ENCODE data around the gene VAT1L.

Gene VAT1L

GRCh38 chr16:77836801-77837200 lies 48.4 kb downstream of the VAT1L start:
- ATAC-seq, result no peak

DNA sequence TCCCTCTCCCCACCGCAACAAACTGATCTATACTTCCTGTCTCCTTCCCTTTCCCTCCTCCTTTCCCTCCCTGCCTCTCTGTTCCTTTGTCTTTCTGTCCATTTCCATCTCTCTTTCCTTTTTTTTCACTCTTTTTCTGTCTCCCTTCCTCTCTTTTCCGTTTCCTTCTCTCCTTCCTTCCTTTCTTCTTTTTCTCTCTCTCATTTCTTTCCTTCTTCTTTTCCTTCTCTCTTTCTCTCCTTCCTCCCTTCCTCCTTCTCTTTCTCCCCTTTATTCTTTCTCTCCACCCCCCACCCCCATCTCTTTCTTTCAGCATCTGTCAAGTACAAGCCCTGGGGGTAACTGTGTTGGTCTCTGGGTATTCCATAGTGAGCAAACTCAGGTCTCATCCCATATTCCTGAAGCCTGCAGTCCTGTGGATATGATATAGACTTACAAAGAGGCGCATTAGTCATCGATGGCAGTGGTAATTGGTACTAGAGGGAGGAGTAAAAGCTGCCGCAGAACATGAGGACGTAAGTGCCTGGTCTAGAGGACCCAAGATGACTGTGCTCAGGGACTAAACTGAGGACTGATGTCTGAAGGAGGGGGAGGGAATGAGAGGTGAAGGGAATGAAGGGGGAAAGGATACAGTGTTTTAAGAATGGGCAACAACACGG lies 50.4 kb downstream of the VAT1L start:
- no peak for ATAC-seq

GRCh38 chr16:77840093-77840492 lies 51.7 kb downstream of the VAT1L start:
- ATAC-seq, result no peak

DNA sequence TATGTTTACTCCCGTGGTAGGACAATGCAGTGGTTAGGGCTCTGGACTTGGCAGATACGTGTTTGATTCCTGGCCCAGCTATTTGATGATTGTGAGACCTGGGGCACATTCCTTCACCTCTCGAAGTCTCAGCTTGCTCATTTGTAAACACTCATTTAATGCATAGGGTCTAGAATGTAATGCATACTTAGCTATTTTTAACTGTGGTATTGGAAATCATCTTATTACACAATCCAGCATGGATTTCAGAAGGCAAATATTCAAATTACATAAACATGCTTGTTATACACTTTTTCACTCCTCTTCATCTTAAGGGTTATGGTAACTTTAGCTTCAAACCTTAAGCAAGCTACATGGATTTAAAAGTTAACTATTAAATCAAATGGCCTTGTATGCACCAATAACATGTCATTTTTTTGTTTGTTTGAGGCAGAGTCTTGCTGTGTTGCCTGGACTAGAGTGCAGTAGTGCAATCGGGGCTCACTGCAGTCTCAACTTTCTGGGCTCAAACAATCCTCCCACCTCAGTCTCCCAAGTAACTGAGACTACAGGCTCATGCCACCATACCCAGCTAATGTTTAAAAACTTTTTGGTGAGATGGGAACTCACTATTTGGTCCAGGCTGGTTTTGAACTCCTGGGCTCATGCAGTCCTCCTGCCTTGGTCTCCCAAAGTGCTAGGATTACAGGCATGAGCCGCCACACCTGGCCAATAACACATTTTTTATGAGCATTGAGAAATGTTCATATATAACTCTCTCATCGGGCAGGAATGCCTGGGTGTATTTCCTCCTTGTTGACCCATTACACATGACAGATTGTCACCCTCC lies 52.5 kb downstream of the VAT1L start:
- ATAC-seq, result no peak

GRCh38 chr16:77841502-77841763 lies 53.1 kb downstream of the VAT1L start:
- no peak for ATAC-seq

DNA sequence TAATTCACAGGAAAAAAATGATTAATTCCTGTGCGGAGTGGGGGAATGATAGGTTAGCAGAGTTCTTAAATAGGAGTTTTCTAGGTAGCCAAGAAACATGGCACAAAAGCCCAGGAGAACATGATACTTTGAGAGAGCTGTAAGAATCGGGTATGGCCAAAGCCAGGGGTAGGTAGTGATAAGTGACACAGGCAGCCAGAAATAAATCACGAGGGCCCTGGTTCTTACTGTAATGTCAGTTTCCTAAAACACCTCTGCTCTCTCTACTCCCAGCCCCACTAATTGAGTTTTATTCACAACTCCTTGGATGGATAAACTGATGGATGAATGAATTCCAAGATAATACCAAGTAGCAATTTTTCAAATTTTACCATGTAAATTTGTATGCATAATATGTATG lies 54.1 kb downstream of the VAT1L start:
- no peak for ATAC-seq

DNA sequence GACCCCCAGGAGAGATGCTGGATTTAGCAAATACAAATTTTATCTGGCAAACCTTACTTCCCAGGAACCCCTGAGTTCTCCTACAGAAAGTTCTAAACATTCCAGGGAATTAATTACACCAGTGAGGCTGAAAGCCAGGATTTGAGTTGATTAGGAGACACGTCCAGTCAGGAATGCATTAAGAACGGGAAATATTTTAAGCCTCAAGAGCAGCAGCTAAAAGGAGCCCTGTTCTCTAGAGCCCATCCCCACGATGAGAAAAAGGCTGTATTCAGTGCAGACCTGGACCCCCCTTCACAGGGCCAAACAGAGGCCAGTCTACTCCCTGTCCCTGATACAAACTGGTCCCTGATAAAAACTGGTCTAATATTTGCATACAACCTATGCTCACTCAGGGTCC lies 55.0 kb downstream of the VAT1L start:
- ATAC-seq, result no peak

DNA sequence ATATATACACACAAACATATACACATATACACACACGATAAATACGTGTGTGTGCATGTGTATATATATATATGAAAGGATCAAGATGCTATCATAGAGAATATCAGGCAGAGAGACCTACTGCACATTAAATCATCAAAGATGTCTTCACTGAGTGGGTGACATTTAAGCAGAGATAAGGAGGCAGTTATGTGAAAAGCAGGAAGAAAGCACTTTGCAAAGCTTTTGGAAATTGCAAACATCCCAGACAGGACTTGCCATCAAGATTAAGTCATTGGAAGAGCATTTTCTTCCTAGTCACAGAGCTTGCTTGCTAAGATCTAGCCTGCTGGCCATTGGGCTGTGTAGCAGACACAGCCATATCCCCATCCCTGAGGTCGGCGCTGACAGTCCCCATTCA lies 56.4 kb downstream of the VAT1L start:
- no peak for ATAC-seq

GRCh38 chr16:77849646-77850258 lies 61.4 kb downstream of the VAT1L start:
- ATAC-seq, result no peak

- no peak for ATAC-seq
Observed at GRCh38 chr16:77850636-77851333, 62.4 kb downstream of the VAT1L start.

DNA sequence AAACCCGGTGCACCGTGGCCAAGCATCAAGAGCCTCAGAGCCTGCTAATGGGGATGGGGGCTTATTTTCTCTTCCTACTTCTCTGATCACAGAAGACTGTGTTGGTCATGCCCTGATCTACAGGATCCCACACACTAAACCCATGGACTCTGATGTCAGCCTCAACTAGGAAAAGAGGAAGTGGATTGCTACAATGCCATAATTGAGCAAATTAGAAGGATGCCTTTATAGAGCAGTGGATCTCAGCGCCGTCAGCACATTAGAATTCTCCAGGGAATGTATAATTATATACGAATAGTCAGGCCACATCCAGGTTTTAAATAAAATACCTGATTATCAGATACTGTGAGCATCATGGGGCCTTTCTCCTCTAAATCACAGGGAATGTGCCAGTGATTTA lies 64.8 kb downstream of the VAT1L start:
- ATAC-seq, result no peak

- ATAC-seq, result no peak
Observed at GRCh38 chr16:77856438-77857160, 68.2 kb downstream of the VAT1L start.

GRCh38 chr16:77858060-77858459 lies 69.7 kb downstream of the VAT1L start:
- no peak for ATAC-seq

DNA sequence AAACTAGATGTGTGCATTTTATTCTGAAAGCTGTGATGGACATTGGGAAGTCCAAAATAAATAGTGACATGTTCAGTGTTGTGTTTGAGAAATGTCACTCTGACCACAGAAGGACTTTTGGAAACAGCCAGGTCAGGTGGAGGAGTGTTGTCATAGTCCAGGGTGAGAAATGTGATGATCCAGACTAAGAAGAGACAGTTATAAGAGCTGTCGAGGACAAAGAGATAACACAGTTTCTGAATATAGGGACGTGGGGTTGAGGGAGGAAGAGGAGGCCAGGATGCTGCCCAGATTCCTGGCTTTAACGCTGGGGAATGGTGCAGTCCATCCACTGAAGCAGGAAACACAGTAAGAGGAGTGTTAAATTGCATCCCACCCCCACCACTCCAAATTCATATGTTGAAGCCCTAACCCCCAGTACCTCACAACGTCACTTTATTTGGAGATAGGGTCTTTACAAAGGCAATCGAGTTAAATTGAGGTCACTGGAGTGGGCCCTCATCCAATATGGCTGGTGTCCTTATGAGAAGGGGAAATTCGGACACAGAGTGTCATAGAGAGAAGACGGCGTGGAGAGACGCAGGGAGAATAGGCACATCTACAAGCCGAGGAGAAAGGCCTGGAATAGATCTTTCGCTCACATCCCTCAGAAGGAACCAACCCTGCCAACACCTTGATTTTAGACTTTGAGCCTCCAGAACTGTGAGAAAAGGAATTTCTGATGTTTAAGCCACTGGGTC lies 71.3 kb downstream of the VAT1L start:
- ATAC-seq, result no peak

DNA sequence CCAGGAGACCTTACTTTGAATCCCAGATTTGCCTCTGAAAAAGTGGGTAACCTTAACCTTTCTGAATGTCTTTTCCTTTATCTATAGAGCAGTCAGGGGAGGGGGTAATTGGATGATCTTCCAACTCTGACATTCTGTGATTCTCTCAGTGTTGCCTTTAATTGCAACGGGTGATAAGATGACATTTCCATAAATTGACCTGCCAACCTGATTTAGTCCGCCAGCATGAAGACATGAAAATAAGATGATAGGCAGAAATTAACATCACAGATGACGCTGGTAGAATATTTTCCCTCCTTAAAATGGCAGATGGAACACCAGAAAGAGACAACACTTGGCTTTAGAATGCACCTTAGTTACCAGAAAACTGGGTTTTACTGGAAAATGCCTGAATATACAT lies 72.6 kb downstream of the VAT1L start:
- ATAC-seq, result no peak

DNA sequence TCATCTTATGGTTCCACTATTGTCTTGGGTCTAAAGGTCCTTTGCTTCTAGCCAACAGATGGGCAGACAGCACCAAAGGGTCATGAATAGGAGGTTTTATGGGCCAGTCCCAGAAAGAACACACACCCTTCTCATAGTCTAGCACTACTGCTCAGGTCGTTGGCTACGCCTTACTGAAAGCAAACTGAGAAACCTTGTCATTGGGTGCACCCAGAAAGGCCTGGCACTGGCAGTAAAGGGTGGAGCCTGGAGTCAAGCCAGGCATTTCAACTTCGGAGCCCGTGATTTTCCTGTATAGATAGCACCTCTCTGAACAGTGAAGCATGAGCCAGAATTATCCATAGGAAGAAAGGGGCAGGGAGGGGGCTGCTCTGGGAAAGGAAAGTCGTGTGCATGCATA lies 74.9 kb downstream of the VAT1L start:
- ATAC-seq, result no peak

DNA sequence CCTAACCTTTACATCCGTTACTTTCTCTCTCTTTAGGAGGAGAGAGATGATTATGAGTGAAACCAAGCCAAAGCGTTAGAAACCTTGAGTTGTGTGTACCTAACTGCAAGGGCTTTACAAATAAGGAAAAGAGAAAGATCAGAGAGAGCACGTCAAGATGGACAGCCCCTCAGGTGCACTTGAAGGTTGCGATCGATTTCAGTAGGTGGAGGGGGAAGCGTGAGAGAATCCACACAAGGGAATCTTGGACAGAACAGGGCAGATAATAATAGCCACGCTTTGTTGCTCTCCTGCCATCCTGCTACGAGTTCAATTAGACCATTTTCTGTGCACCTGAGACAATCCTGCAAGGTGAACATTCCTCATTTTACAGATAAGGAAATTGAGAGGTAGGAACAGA lies 78.4 kb downstream of the VAT1L start:
- ATAC-seq, result no peak

- ATAC-seq, result no peak
Observed at GRCh38 chr16:77868052-77868451, 79.7 kb downstream of the VAT1L start.

- no peak for ATAC-seq
Observed at GRCh38 chr16:77868478-77868877, 80.1 kb downstream of the VAT1L start.

GRCh38 chr16:77869997-77870813 lies 81.8 kb downstream of the VAT1L start:
- no peak for ATAC-seq

GRCh38 chr16:77871932-77872331 lies 83.6 kb downstream of the VAT1L start:
- no peak for ATAC-seq

All from activated CD4-positive, CD25-positive, alpha-beta regulatory T cell treated with anti-CD3 and anti-CD28 coated beads, Interleukin-2, amount 50 U/mL, for 24 hours (primary cell).